ENCODE data around the gene LAIR2.

Gene LAIR2, protein sequence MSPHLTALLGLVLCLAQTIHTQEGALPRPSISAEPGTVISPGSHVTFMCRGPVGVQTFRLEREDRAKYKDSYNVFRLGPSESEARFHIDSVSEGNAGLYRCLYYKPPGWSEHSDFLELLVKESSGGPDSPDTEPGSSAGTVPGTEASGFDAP

DNA sequence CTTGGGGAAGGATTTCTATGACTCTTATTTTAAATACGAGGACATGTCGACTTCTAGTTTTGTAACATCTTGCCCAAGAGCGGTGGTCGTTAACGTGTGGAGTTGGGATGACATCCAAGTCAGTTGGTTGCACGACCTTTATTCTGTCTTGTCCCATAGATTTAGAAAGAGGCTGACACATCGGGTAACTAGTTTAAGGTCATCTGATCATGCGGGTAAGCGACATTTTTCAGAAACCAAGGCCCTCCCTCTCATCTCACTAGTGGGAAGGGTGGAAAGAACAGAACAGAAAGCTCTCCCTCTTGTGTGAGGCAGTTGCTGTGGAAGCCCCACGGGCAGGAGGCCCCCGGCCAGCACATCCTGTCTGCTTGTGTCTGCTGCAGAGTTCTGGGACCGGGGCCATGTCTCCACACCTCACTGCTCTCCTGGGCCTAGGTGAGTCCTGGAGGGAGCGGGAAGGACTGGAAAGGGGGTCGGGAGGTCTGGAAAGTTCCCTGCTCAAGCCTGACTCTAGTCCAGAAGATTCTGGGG lies at the start of gene LAIR2:
Gene LAIR2, plus strand, starts transcription at position 314 of the 531 bp plus-strand sequence. Its CDS starts 88 bp downstream, at position 402.
- DNase-seq (ENCODE audit: low spot score): no peak

DNA sequence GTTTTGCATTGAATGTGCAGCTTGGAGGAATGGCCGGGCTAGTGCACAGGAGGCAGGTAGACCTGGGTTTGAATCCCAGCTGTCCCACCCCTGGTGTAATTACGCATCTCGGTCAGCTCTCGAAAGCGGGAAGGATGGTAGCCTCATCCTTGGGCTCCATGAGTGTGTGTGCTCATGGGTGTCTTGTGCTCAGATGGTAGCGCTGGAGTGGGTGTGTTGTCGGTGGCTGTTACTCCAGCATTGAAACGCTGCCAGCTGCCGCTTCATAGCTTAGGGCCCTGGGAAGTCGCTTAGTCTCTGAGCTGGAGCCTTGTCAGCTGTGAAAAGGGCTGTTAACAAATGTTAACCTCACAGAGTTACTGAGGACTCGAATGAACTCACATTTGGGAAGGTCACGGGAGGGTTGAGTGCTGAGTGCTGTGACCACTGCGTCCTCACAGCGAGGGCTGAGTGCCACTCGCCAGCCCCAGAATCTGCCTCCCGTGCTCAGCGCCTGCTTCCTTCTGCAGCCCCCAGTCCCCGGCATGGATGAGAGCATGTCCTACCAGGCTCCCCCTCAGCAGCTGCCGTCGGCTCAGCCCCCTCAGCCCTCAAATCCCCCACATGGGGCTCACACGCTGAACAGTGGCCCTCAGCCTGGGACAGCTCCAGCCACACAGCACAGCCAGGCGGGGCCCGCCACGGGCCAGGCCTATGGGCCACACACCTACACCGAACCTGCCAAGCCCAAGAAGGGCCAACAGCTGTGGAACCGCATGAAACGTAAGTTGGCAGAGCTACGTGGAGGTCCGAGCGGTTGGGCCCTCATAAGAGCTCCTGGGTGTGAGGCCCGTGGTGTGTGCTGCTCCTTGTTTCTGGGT lies 48.5 kb upstream of the LAIR2 start:
- no peak for DNase-seq (ENCODE audit: low spot score)

DNA sequence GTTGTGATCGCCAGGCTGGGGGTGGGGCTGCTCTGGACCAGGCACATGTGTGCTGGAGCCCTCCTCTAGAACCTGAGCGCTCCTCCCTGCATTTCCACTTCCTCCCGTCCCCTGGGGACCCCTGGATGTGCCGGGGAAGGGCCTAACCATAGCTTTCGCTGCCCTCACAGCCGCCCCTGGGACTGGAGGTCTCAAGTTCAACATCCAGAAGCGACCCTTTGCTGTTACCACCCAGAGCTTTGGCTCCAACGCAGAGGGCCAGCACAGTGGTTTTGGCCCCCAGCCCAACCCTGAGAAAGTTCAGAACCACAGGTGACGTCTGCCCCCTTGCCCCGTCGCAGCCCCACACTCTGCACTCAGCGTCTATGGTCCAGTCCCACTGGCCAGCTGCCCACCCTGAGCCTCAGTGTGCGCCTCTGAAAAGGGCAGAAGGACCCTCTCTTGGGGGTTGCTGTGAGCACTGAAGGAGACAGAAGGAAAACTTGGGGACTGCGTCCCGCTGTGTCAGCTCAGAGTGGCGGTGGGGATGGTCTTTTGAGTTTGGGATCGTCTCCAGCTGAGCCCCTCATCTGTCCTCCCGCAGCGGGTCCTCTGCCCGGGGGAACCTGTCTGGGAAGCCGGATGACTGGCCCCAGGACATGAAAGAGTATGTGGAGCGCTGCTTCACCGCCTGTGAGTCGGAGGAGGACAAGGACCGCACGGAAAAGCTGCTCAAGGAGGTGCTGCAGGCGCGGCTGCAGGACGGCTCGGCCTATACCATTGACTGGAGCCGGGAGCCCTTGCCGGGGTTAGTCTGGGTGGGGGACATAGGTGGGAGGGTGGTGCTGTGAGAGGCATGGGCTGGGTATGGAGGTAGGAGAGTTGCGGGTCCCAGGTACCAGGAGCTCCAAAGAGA lies 47.6 kb upstream of the LAIR2 start:
- no peak for DNase-seq (ENCODE audit: low spot score)

DNA sequence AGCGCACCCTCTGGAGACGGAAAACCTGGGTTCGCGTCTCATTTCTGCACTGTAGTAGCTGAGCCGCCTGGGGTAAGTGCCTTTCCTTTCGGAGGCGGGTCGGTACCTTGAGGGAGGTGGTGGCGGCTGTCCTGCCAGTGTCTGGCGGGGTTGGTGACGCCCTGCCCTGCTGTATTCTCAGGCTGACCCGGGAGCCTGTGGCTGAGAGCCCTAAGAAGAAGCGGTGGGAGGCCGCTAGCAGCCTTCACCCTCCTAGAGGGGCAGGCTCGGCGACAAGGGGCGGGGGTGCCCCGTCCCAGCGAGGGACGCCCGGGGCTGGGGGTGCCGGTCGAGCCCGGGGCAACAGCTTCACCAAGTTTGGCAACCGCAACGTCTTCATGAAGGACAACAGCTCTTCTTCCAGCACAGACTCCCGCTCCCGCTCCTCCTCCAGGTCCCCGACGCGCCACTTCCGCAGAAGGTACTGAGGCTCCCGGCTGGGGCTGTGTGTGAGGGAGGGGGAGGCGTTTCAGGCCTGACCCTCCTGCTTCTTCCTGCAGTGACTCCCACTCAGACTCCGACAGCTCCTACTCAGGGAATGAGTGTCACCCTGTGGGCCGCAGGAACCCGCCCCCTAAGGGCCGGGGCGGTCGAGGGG lies 46.7 kb upstream of the LAIR2 start:
- DNase-seq (ENCODE audit: low spot score): no peak

DNA sequence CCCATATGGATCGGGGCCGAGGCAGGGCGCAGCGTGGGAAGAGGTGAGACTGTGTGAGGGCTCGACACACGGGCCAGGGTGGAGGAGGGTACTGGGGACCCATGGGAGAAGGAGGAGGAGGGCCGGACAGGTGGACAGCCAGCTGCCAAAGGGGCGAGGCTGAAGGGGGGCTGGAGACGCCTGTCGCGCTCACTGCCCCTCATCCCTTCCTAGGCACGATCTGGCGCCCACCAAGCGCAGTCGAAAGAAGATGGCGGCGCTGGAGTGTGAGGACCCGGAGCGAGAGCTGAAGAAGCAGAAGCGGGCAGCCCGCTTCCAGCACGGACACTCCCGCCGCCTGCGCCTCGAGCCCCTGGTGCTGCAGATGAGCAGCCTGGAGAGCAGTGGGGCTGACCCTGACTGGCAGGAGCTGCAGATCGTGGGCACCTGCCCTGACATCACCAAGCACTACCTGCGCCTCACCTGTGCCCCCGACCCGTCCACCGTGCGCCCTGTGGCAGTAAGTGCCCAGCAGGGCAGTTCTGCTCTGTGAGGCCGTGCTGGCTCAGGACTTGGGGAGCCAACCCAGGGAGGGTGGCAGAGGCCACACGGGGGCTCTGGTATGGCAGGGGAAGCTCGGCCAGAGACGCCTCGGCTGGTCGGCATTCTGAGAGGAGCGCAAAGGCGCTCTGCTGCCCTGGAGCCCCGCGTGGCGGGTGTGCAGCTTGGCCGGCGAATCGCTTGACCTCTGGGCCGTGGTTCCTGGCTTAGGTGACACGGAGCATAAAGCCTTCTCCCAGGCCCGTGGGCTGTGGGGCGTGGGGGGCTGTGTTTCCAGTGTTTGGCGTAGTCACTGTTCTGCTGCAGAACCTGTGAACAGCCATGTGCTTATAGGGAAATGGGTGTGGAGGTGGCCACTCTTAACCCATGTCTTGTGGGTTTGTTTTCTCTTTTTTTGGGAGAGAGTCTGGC lies 45.9 kb upstream of the LAIR2 start:
- no peak for DNase-seq (ENCODE audit: low spot score)

DNA sequence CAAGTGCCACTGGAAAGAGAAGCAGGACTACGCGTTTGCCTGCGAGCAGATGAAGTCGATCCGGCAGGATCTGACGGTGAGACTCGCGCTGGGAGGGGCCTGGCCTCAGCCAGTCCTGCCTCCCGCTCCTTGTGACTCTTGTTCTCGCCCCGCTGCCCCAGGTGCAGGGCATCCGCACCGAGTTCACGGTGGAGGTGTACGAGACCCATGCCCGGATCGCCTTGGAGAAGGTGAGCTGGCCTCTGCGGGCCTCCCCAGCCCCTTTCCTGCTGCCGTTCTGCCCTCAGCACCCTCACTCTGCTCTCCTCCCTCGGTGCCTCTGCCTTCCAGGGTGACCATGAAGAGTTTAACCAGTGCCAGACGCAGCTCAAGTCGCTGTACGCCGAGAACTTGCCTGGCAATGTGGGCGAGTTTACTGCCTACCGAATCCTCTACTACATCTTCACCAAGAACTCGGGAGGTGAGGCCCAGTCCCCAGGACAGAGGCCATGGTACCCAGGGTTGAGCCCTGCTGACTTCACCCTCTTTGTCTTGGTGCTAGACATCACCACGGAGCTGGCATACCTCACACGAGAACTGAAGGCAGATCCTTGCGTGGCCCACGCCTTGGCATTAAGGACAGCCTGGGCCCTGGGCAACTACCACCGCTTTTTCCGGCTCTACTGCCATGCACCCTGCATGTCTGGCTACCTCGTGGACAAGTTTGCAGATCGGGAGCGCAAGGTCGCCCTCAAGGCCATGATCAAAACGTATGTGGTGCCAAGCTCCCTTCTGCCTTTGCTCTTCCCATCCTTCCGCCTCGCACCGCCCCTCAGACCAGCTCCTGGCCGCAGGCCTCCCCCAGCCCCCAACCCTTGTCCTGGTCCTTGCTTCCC lies 44.6 kb upstream of the LAIR2 start:
- DNase-seq (ENCODE audit: low spot score): no peak

DNA sequence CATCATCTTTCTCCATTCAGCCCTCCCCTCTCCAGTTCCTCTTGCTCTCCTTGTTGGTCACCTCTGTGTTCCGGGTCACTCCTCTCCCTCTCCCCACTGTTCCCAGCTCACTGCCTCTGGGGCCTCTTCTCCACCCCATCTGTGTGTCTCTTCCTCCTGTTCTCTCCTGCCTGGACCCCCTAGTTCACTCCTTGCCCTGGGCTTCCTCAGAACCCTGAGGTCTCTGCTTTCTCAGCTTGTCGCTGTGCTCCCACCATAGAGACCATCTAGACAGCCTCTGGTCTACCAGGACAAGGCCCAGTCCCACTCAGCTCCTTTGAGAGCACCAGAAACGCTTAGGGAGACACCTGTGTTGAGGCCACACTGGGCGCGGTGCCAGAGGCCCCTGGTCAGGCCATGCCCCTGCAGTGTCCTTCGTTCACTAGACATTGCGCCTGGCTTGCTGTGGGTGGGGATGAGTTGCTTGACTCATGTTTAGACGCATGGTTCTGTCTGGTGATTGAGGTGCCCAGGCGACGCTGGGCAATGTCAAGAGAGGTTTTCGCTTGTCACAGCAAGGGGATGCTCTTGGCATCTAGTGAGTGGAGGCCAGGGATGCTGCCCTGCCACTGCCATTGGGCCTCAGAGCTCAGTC lies 43.9 kb upstream of the LAIR2 start:
- DNase-seq (ENCODE audit: low spot score): no peak

DNA sequence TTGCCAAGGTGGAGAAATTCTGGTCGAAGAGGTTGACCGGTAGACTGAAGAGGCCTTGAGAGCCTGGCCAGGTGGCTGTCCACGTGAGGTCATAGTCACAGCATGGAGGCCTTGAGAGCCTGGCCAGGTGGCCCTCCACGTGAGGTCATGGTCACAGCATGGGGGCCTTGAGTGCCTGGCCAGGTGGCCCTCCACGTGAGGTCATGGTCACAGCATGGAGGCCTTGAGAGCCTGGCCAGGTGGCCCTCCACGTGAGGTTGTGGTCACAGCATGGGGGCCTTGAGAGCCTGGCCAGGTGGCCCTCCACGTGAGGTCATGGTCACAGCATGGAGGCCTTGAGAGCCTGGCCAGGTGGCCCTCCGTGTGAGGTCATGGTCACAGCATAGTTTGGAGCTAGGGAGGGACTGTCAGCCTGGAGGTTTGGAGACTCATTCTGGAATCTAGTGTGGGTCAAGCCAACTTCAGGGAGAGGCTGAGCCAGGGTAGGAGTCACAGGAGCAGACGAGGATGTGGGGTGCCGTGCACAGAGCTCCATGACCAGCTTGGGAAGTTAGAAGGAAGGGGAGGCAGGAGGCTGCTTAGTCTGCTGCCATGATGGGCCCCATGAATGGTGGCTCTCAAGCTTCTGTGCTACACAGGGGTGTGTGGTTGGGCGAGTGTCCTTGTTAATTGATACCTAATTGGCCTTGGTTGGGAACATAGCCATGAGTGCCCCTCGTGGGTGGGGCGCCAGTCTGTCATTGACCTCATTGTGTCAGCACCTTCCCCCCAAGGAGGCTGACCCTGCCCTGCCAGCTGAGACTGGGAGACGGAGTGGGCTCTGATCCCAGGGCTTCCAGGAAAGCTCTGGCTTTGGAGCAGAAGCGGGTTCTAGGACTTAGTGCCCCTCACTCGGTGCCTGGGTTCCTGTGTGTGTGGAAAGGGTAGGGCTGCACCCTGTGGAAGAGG lies 43.1 kb upstream of the LAIR2 start:
- no peak for DNase-seq (ENCODE audit: low spot score)

DNA sequence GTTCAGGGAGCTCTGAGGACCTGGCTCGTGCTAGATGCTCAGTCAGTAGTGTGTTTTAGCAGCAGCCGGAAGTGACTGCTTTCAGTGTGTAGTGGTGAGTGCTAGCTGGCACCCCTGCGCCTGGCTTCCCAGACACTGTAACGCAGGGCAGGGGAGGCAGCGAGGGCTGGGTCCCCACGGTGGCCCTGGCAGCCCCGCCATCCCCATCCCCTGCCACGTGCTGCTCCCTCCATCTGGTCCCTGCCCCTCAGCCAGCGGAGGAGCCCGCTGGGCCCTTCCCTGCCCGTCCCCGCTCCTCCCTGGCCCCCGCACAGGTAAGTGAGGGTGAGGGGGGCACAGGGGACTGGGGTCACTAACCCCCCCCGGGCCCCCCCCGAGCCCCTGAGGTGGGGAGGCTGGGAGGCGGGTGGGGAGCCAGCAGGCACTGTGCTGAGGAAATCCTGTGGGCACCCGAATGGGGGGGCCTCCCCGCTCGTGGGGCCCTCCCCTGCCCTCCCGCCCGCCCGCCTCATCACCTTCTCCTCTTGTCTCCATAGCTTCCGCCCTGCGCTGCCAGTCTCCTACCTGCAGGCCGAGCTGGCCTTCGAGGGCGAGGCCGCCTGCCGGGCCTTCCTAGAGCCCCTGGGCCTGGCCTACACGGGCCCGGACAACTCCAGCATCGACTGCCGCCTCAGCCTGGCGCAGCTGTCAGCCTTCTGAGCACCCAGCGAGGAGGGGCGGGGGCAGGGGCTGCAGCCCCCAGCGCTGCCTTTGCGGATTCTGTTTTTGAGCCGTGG lies 42.2 kb upstream of the LAIR2 start:
- DNase-seq (ENCODE audit: low spot score): no peak

DNA sequence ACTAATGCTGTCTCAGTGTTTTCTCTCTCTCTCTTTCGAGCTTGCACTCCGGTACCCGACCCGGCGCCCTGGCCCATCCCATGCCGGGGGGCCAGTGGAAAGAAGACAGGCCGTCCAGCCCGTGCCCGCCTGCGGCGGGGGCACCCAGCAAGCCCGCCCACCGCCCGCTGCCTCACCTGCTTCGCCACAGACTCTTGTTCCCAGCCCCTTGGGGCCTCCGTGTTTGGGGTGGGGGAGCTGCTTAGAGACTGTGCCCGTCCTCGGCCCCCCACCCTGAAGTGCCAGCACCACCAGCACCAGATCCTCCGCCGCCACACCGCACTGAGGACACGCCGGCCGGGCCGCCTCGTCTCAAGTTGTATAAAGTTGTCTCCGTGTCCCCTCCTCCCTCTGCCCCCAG lies 41.4 kb upstream of the LAIR2 start:
- DNase-seq (ENCODE audit: low spot score): no peak

DNA sequence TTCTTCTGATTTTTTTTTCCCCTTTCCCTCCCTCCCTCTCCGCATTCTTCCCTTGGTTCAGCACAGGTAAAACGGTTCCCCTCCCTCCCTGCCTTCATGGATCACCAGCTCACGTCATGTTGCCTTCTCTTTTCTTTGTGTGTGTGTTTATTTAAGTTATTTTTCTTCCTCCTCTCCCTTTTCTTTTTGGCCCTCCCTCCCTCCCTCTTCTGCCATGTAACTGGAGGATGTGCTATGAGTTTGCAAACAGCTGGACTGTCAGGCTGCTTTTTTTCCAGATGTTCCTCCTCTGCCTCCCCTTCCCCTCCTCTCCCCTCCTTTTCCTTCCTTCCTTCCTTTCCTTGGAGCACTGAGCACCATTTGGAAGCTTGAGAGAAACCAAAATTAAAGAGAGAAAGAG lies 41.0 kb upstream of the LAIR2 start:
- DNase-seq (ENCODE audit: low spot score): no peak

DNA sequence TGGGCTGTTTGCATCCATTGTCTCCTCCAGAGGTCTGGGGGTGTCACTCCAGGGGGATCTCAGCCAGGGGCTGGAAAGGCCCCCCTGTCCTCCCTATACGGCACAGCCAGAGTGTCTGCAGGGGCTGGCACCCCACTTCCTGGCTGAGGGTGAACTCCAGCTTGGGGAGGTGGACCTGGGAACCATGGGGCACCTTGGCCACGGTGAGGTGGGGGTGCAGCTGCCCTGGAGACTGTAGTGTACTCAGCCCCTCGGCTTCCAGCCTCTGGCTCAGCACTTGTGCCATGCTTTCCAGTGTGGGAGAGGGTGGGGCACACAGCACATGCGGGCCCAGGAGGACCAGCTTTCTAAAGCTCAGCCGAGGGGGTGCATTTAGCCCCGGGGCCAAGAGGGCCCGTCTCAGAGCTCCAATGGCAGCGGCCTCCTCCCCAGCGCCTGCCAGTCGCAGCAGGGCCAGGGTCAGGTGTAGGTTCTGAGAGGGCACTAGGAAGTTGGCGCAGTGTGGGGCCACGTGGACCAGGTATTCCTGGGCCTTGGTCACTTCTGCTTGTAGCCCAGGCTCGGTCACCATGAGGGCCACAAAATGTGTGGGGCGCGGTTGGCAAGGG lies 40.5 kb upstream of the LAIR2 start:
- no peak for DNase-seq (ENCODE audit: low spot score)

DNA sequence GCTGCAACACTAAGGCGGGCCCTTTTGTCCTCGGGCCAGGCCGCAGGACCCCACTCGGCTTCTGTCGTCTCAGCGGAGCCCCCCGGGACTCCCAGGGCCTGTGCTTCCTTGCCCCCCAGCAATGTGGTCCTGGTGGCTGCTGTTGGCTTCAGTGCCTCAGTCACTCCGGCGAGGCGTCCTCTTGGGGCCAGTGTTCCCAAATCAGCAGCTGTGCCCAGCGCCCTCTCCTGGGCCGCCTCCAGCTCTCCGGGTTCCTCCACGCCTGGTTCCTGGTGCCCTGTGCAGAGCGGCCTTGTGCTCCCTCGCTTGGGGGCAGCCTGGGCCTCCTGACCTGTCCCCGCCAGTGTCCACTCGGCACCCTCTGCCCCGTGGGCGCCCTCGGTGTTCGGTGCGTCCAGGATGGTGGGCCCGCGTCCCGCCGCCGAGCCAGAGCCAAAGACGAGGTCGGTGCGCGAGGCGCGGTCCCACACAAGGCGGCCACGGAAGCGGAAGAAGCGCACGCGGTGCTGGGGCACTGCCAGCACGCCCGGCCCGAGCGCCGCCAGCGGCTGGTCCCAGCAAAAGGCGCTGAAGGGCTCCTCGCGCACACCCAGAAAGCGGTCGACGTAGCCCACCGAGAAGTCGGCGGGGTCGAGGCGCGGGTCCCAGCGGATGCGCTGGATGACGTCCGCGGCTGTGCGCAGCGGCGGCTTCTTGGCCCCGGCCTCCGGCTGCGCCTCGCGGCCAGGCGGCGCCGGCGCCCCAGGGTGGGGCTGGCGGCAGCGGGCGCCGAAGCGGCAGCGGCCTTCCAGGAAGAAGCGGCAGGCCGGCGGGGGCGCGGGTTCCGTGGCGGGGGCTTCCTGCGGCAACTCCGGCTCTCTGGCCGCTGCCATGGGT lies 39.7 kb upstream of the LAIR2 start:
- no peak for DNase-seq (ENCODE audit: low spot score)

DNA sequence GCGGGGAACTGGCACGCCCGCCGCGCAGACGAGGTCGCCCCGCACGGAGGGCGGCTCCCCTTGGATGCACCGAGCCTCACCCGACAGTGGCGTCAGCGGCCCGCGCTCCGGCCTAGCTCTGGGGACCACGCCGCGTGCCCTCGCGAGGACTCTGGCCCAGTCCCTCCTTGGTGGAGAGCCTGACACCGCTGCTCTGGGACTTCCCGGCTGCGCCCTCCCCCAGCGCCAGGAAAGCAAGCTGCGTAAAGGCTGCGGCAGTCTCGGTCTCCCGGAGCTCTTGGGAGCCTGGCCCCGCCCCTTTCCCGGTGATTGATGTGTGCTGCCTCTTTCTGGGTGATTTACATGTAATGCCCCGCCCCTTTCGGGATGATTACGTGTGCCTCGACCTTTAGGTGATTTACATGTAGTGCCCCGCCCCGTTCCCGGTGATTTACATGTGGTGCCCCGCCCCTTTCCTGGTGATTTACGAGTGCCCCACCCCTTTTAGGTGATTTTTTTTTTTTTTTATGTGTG lies 39.0 kb upstream of the LAIR2 start, which contains the start of gene LENG9:
Gene LENG9, minus strand, starts transcription at position 248 of the 513 bp plus-strand sequence. CDS start 252 bp downstream, outside the sequence.
- DNase-seq (ENCODE audit: low spot score): no peak

DNA sequence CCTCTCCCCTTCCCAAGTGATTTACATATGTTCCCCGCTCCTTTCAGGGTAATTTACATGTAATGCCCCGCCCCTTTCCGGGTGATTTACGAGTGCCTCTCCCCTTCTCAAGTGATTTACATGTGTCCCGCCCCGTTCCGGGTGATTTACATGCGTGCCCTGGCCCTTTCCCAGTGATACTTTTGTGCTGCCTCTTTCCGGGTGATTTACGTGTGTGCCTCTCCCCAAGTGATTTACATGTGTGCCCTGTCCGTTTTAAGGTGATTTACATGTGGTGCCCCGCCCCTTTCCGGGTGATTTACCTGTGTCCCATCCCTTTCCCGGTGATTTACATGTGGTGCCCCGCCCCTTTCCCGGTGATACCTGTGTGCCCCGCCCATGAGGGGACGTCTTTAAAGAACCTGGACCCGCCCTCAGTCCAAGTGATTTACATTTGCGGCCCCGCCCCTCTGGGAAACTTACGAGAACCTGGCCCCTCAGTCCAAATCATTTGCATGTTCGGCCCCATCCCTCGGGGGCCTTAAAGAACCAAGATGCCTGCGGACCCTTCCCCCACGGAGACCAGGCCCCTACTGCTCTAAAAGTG lies 38.5 kb upstream of the LAIR2 start:
- peak; percentile 99 for DNase-seq (ENCODE audit: low spot score)

All from NAMALWA (cell line).